ENCODE measurements around the gene FNBP1. TPM values are rescaled to one million over a fixed set of nuclear protein-coding genes. Genes with fewer than 3 reads are reported as not detected.

FNBP1 gene
- total and polyA plus RNA-seq, 2 of the 8 experiments (the other 6 are each of a cell fraction or from before 2014, with no cell fraction given) = 7.2 to 40.9 TPM

DNA sequence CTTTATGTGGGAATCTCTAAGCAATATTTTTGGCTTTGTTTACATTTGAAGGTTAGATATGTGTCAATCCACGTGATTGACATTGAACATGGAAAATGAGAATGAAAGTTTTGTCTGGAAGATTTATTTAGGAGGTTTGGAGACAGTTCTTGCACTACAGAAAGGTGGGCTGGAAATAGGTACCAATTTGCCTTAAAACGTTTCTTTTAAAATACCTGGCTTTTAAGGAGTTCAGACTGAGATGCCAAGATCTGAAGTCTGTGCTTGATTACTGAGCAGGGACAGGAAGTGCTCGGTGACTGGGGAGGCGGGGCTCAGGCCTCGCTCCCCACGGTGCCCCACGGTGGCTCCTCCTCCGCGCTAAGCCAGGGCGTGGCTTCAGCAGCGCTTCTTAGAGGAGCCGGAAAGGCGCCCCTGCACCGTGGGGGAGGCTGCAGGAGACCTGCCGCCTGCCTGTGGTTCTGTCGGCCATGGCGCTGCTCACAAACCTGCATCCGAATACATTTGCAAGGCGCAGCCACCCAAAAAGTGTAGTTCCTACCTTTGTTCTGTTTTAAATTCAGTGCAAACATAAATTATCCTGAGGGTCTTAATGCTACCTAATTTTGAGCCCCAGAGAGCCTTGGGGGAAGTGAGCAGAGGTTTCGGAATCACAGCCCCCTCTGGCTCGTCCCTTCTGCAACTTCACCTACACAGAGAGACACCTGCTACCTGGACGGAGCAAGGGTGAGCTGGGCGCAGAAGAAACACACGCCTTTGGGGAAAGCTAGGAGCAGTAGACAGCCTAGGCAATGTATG is 158.6 kb downstream of the FNBP1 start (continued):
- TF ChIP-seq SIN3A (conservative IDR thresholded peaks at IDR 0.05 in 1 of 2, IDR thresholded peaks at IDR 0.05 in 1 of 2; ENCODE audit: low read depth in 1 of 2, low read length in 2 of 2) (0 out of 4 replicates have a peak, but pooled peaks of 1 of the 2 experiments have one; percentile 19), KDM5A (IDR thresholded peaks at IDR 0.05; ENCODE audit: low read length) (no peak), SP1 (IDR thresholded peaks at IDR 0.05; ENCODE audit: low read depth, low read length) (no peak), MAFK (IDR thresholded peaks at IDR 0.05; ENCODE audit: low read depth, low read length) (no peak)
